ENCODE data around the gene APOL6. TPM values are rescaled to one million over a fixed set of nuclear protein-coding genes. Genes with fewer than 3 reads are reported as not detected.
A peak's percentile ranks its signal among the peaks of the same experiment; 100 is the strongest.

APOL6 gene
- total and polyA plus RNA-seq, 10 of the 15 experiments (the other 5 are each of a cell fraction or from before 2014, with no cell fraction given): 4.3 to 22.9 (median 9.3) TPM

GRCh38 chr22:35629406-35630216 is 18.6 kb upstream of the APOL6 start (continued):
- TF ChIP-seq ZBTB4 (CRISPR knock-in tag; IDR thresholded peaks at IDR 0.05): no peak
- peak; percentile 84 for TF ChIP-seq MLLT1 (IDR thresholded peaks at IDR 0.05)
- no peak for TF ChIP-seq FOXK2 (IDR thresholded peaks at IDR 0.05)
- TF ChIP-seq CHD2 (IDR thresholded peaks at IDR 0.05; ENCODE audit: borderline replicate concordance, low read depth, low read length): peak; percentile 33; the same call in 1 of the 2 replicates
- peak; percentile 56 to 60; a peak in 1 of 4 replicates for TF ChIP-seq EP300 (IDR thresholded peaks at IDR 0.05; ENCODE audit: borderline replicate concordance in 1 of 2, control insufficient read depth in 1 of 2, low read depth in 2 of 2, low read length in 2 of 2)
- 0 out of 2 replicates have a peak, but pooled peaks have one; percentile 34 for TF ChIP-seq JUND (IDR thresholded peaks at IDR 0.05; ENCODE audit: low read depth, low read length)
- TF ChIP-seq SP1 (IDR thresholded peaks at IDR 0.05; ENCODE audit: low read depth, low read length): peak; percentile 31
- peak; percentile 84 for TF ChIP-seq BCL11A (IDR thresholded peaks at IDR 0.05; ENCODE audit: low read depth, low read length)
- TF ChIP-seq ZNF687 (IDR thresholded peaks at IDR 0.05): no peak
- TF ChIP-seq MEF2B (IDR thresholded peaks at IDR 0.05; ENCODE audit: partially characterized antibody, poor library complexity, severe bottlenecking): peak; percentile 46
- peak; percentile 52; the same call in 1 of the 3 replicates for TF ChIP-seq POU2F2 (IDR thresholded peaks at IDR 0.05; ENCODE audit: borderline replicate concordance, low read depth, low read length)
- peak; percentile 88; the same call in 1 of the 2 replicates for TF ChIP-seq NFIC (IDR thresholded peaks at IDR 0.05; ENCODE audit: low read depth, low read length)
- TF ChIP-seq ETV6 (conservative IDR thresholded peaks at IDR 0.05 in 1 of 2, IDR thresholded peaks at IDR 0.05 in 1 of 2; ENCODE audit: borderline replicate concordance in 1 of 2, low read depth in 1 of 2): peak in 1 of 2 experiments; percentile 84; a peak in 2 of 4 replicates
- 0 out of 2 replicates have a peak, but pooled peaks have one; percentile 37 for TF ChIP-seq NBN (IDR thresholded peaks at IDR 0.05)
- TF ChIP-seq RUNX3 (IDR thresholded peaks at IDR 0.05; ENCODE audit: low read length): peak; percentile 97
- TF ChIP-seq PML (IDR thresholded peaks at IDR 0.05; ENCODE audit: low read length): no peak
- TF ChIP-seq KAT2A (conservative IDR thresholded peaks at IDR 0.05; ENCODE audit: control insufficient read depth, low read depth, low read length): no peak
- peak; percentile 68; the same call in 1 of the 2 replicates for TF ChIP-seq PAX5 (IDR thresholded peaks at IDR 0.05; ENCODE audit: borderline replicate concordance, low read depth, low read length)
- peak; percentile 64; the same call in 1 of the 2 replicates for TF ChIP-seq ATF2 (IDR thresholded peaks at IDR 0.05; ENCODE audit: low read length)
